MM.1S (cell line): ENCODE results near the gene CMTM7.

Experiments used
- DNase-seq: peaks from one replicate; pipeline ENCODE4 v3.0.0-alpha.2; 2015
- H2AFZ ChIP-seq: fragments of 300-600 bp; sonication (generic); 2 replicates; pipeline ENCODE4 v1.6.0; 2016; ENCODE audit warnings: antibody characterized with exemption, low read length
- H3F3A ChIP-seq: fragments of 300-600 bp; sonication (generic); 2 replicates; pipeline ENCODE4 v1.6.1; 2016; ENCODE audit warnings: mild to moderate bottlenecking, antibody characterized with exemption, low read length, moderate library complexity, mixed read lengths; ENCODE audit not compliant: insufficient read depth
- H3K27ac ChIP-seq: fragments of 300-600 bp; sonication (generic); 2 replicates; pipeline ENCODE4 v1.5.1; 2016; ENCODE audit warnings: mild to moderate bottlenecking, low read length
- H3K27me3 ChIP-seq: fragments of 300-600 bp; sonication (generic); replicated peaks from 2 replicates; pipeline ENCODE4 v1.6.0; 2016; ENCODE audit warnings: low read length; ENCODE audit not compliant: insufficient read depth
- H3K36me3 ChIP-seq: fragments of 300-600 bp; sonication (generic); replicated peaks from 2 replicates; pipeline ENCODE4 v1.6.1; 2016; ENCODE audit warnings: mild to moderate bottlenecking, low read length, mixed read lengths; ENCODE audit not compliant: insufficient read depth
- H3K4me1 ChIP-seq: fragments of 300-600 bp; sonication (generic); 2 replicates; pipeline ENCODE4 v1.6.1; 2016; ENCODE audit warnings: low read length, mixed read lengths
- H3K4me2 ChIP-seq: fragments of 300-600 bp; sonication (generic); 2 replicates; pipeline ENCODE4 v1.6.0; 2016; ENCODE audit warnings: low read depth, low read length
- H3K4me3 ChIP-seq: fragments of 300-600 bp; sonication (generic); 2 replicates; pipeline ENCODE4 v1.5.1; 2016; ENCODE audit warnings: low read length, mixed read lengths
- H3K79me2 ChIP-seq: fragments of 300-600 bp; sonication (generic); 2 replicates; pipeline ENCODE4 v1.6.1; 2016; ENCODE audit warnings: mixed run types, low read length, mixed read lengths
- H3K9ac ChIP-seq: fragments of 300-600 bp; sonication (generic); 2 replicates; pipeline ENCODE4 v1.6.1; 2016; ENCODE audit warnings: low read length, mixed read lengths
- H3K9me2 ChIP-seq: fragments of 300-600 bp; sonication (generic); replicated peaks from 2 replicates; pipeline ENCODE4 v1.6.1; 2016; ENCODE audit warnings: mild to moderate bottlenecking, low read length, mixed read lengths; ENCODE audit not compliant: insufficient read depth
- H3K9me3 ChIP-seq: fragments of 300-600 bp; sonication (generic); replicated peaks from 2 replicates; pipeline ENCODE4 v1.6.1; 2016; ENCODE audit warnings: mild to moderate bottlenecking, low read length, mixed read lengths; ENCODE audit not compliant: insufficient read depth
- H4K20me1 ChIP-seq: fragments of 300-600 bp; sonication (generic); 2 replicates; pipeline ENCODE4 v1.6.1; 2016; ENCODE audit warnings: mild to moderate bottlenecking, low read length, moderate library complexity, mixed read lengths; ENCODE audit not compliant: insufficient read depth
- CTCF ChIP-seq: fragments of 300-600 bp; sonication (generic); IDR thresholded peaks from 2 replicates; pipeline ENCODE4 v1.5.1; 2016; ENCODE audit warnings: antibody characterized with exemption, low read length, mixed read lengths
- EZH2 ChIP-seq: fragments of 300-600 bp; sonication (generic); optimal IDR thresholded peaks from 2 replicates; pipeline ENCODE3; 2017; ENCODE audit warnings: low read depth, mild to moderate bottlenecking, antibody characterized with exemption, low read length, mixed read lengths
- EZH2phosphoT487 ChIP-seq: fragments of 300-600 bp; sonication (generic); IDR thresholded peaks from 2 replicates; pipeline ENCODE4 v1.6.1; 2018; ENCODE audit warnings: antibody characterized with exemption, low read length

CMTM7 gene

GRCh38 chr3:32406486-32407408 lies 15.1 kb downstream of the CMTM7 start:
- no peak for DNase-seq
- H3K4me3 ChIP-seq: no peak overlapping the region
- no peak overlapping the region for H2AFZ ChIP-seq
- no peaks in the 10 kb centered on the region for H3K36me3 ChIP-seq
- peak overlapping the region; percentile 6; the same call in 1 of the 2 replicates for H3K4me2 ChIP-seq
- no peak overlapping the region for H3K9ac ChIP-seq
- no peaks in the 10 kb centered on the region for H3K27me3 ChIP-seq
- H3K27ac ChIP-seq: peak overlapping the region; percentile 8; the same call in 1 of the 2 replicates
- no peaks in the 10 kb centered on the region for H3F3A ChIP-seq
- H3K9me2 ChIP-seq: no peaks in the 10 kb centered on the region
- no peaks in the 10 kb centered on the region for H4K20me1 ChIP-seq
- 0 out of 2 replicates have a peak, but pooled peaks cover 4% of the 10 kb centered on the region for H3K4me1 ChIP-seq
- TF ChIP-seq EZH2phosphoT487: no peak
- TF ChIP-seq CTCF: no peak
- TF ChIP-seq EZH2: no peak
- H3K9me3 ChIP-seq: no peaks in the 10 kb centered on the region
- H3K79me2 ChIP-seq: no peaks in the 10 kb centered on the region

- H3K9me2 ChIP-seq: no peaks in the 10 kb centered on the region
- H2AFZ ChIP-seq: no peak overlapping the region
- H3K27me3 ChIP-seq: no peaks in the 10 kb centered on the region
- no peak overlapping the region for H3K4me2 ChIP-seq
- no peaks in the 10 kb centered on the region for H3K9me3 ChIP-seq
- TF ChIP-seq EZH2 (no peak), CTCF (no peak), EZH2phosphoT487 (no peak)
- no peak overlapping the region for H3K9ac ChIP-seq
- H3K4me1 ChIP-seq: 0 out of 2 replicates have a peak, but pooled peaks cover 4% of the 10 kb centered on the region
- no peaks in the 10 kb centered on the region for H4K20me1 ChIP-seq
- H3K27ac ChIP-seq: no peak overlapping the region
- no peaks in the 10 kb centered on the region for H3K79me2 ChIP-seq
- H3F3A ChIP-seq: no peaks in the 10 kb centered on the region
- no peak overlapping the region for H3K4me3 ChIP-seq
- H3K36me3 ChIP-seq: no peaks in the 10 kb centered on the region
- DNase-seq: no peak
These were observed 19.0 kb downstream of the CMTM7 start for GRCh38 chr3:32410367-32411246.

GRCh38 chr3:32411442-32411841 lies 19.8 kb downstream of the CMTM7 start:
- DNase-seq: no peak
- Histone ChIP-seq H3K27ac (no peak overlapping the region), H3K36me3 (no peaks in the 10 kb centered on the region), H3K9me3 (no peaks in the 10 kb centered on the region), H4K20me1 (no peaks in the 10 kb centered on the region), H3K4me3 (no peak overlapping the region), H3K9me2 (no peaks in the 10 kb centered on the region), H3K27me3 (no peaks in the 10 kb centered on the region), H3K4me2 (no peak overlapping the region), H3K9ac (no peak overlapping the region), H2AFZ (no peak overlapping the region), H3K4me1 (0 out of 2 replicates have a peak, but pooled peaks cover 1% of the 10 kb centered on the region), H3F3A (no peaks in the 10 kb centered on the region), H3K79me2 (no peaks in the 10 kb centered on the region)
- no peak for TF ChIP-seq EZH2
